ENCODE measurements around the gene IQCF2.
"Not testable (repeated sequence)": the region's sequence is repeated elsewhere in the genome, so short reads cannot be mapped to it uniquely, and the experiment has no call there.

Gene IQCF2

GRCh38 chr3:51879937-51880336, 18.5 kb downstream of the IQCF2 start:
- DNase-seq: no peak

- no peak for DNase-seq
These were observed 25.0 kb downstream of the IQCF2 start for GRCh38 chr3:51886447-51886846.

GRCh38 chr3:51887620-51888019, 26.2 kb downstream of the IQCF2 start:
- DNase-seq: no peak

GRCh38 chr3:51888463-51889105, 27.2 kb downstream of the IQCF2 start:
- no peak for DNase-seq

- DNase-seq: no peak
These were observed 30.0 kb downstream of the IQCF2 start for GRCh38 chr3:51891242-51892039.

GRCh38 chr3:51894391-51894790, 33.0 kb downstream of the IQCF2 start:
- no peak for DNase-seq

GRCh38 chr3:51894939-51895338, 33.5 kb downstream of the IQCF2 start:
- no peak for DNase-seq

- no peak for DNase-seq
These were observed 35.3 kb downstream of the IQCF2 start for GRCh38 chr3:51896607-51897305.

GRCh38 chr3:51897391-51897790, 36.0 kb downstream of the IQCF2 start:
- no peak for DNase-seq

- DNase-seq: not testable (repeated sequence)
These were observed 38.6 kb downstream of the IQCF2 start for GRCh38 chr3:51900043-51900442.

- DNase-seq: not testable (repeated sequence)
These were observed 40.9 kb downstream of the IQCF2 start for GRCh38 chr3:51902361-51902760.

- DNase-seq: no peak
These were observed 42.8 kb downstream of the IQCF2 start for GRCh38 chr3:51904034-51904823.

GRCh38 chr3:51908026-51908425, 46.6 kb downstream of the IQCF2 start:
- no peak for DNase-seq

Data from DMS79 (cell line).